GM18520 (cell line): ENCODE results near the gene HEMK1.

ENCODE experiments used
- ATAC-seq: cut with Tn5 transposase; IDR thresholded peaks from one replicate; pipeline ENCODE4 v1.9.1; 2021; ENCODE audit not compliant: unreplicated experiment

The HEMK1 gene

GRCh38 chr3:50542177-50543034 lies 26.9 kb upstream of the HEMK1 start:
- ATAC-seq = no peak

- ATAC-seq = no peak
These were observed 23.5 kb upstream of the HEMK1 start for GRCh38 chr3:50545781-50546180.

GRCh38 chr3:50549226-50549625 lies 20.1 kb upstream of the HEMK1 start:
- ATAC-seq = no peak

GRCh38 chr3:50550079-50550736 lies 19.1 kb upstream of the HEMK1 start:
- ATAC-seq = no peak

GRCh38 chr3:50551054-50551659 lies 18.2 kb upstream of the HEMK1 start:
- no peak for ATAC-seq

GRCh38 chr3:50551681-50552435 lies 17.5 kb upstream of the HEMK1 start:
- no peak for ATAC-seq

- no peak for ATAC-seq
These were observed 16.7 kb upstream of the HEMK1 start for GRCh38 chr3:50552598-50552997.

GRCh38 chr3:50554553-50554952 lies 14.8 kb upstream of the HEMK1 start:
- no peak for ATAC-seq

- no peak for ATAC-seq
These were observed 12.2 kb upstream of the HEMK1 start for GRCh38 chr3:50557106-50557505.

GRCh38 chr3:50557915-50558314 lies 11.4 kb upstream of the HEMK1 start:
- ATAC-seq = no peak

- ATAC-seq = no peak
These were observed 9.6 kb upstream of the HEMK1 start for GRCh38 chr3:50559702-50560101.

GRCh38 chr3:50562861-50563260 lies 6.5 kb upstream of the HEMK1 start:
- no peak for ATAC-seq

GRCh38 chr3:50563867-50564266 lies 5.5 kb upstream of the HEMK1 start:
- ATAC-seq = no peak

GRCh38 chr3:50564321-50564720 lies 5.0 kb upstream of the HEMK1 start:
- ATAC-seq = no peak

- no peak for ATAC-seq
These were observed 2.3 kb upstream of the HEMK1 start for GRCh38 chr3:50567011-50567385.

GRCh38 chr3:50567386-50568167 lies 1.7 kb upstream of the HEMK1 start, which contains the start of gene C3orf18:
Gene C3orf18 (minus strand): TSS chr3:50567747. CDS start chr3:50565699, 2,048 bp downstream.
- ATAC-seq = peak; percentile 81

GRCh38 chr3:50570508-50571279 lies 1.4 kb downstream of the HEMK1 start:
- no peak for ATAC-seq

- no peak for ATAC-seq
These were observed 2.2 kb downstream of the HEMK1 start for GRCh38 chr3:50571486-50571885.

- ATAC-seq = peak; percentile 19
These were observed 2.8 kb downstream of the HEMK1 start for GRCh38 chr3:50572158-50572557.
